HK-2 (cell line): ENCODE data around the gene ENTPD6.

Experiments used
- DNase-seq: peaks from one replicate; pipeline ENCODE4 v3.0.0-alpha.2; 2018; ENCODE audit not compliant: unreplicated experiment

Gene ENTPD6

DNA sequence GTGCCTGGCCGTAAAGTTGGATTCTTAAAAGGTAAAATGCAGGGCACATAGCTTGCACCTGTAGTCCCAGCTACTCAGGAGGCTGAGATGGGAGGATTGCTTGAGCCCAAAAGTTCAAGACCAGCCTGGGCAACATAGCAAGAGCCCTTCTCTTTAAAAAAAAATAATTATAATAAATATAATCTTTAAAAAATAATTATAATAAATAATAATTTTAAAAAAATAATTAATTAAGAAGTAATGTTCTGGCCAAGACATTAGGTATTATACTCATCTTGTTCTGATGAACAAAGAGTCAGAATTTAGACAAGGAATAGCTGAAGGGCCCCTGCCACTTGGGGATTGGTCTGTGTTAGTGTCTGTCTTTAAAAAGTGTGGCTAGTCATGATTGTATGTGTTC lies 13.9 kb downstream of the ENTPD6 start:
- DNase-seq = no peak

GRCh38 chr20:25209911-25210310 lies 14.4 kb downstream of the ENTPD6 start:
- no peak for DNase-seq

- DNase-seq = no peak
These were observed 15.8 kb downstream of the ENTPD6 start for GRCh38 chr20:25211273-25211672.

DNA sequence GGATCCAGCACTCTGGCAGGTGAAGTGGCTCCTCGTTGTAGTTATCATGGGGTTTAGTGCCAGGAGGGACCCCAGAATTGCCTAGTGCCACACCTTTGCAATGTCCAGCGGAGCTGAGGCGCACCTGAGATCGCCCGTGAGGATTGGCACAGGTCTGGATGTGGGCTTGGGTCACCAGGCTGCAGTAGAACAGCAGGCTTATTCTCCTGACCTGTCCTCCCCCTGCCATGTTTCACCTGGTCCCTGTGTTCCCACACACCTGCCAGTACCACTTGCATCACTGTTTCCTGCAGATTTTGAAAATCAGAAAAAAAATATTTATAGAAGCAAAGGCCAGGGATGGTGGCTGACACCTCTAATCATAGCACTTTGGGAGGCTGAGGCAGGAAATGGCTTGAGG lies 16.7 kb downstream of the ENTPD6 start:
- DNase-seq = no peak

DNA sequence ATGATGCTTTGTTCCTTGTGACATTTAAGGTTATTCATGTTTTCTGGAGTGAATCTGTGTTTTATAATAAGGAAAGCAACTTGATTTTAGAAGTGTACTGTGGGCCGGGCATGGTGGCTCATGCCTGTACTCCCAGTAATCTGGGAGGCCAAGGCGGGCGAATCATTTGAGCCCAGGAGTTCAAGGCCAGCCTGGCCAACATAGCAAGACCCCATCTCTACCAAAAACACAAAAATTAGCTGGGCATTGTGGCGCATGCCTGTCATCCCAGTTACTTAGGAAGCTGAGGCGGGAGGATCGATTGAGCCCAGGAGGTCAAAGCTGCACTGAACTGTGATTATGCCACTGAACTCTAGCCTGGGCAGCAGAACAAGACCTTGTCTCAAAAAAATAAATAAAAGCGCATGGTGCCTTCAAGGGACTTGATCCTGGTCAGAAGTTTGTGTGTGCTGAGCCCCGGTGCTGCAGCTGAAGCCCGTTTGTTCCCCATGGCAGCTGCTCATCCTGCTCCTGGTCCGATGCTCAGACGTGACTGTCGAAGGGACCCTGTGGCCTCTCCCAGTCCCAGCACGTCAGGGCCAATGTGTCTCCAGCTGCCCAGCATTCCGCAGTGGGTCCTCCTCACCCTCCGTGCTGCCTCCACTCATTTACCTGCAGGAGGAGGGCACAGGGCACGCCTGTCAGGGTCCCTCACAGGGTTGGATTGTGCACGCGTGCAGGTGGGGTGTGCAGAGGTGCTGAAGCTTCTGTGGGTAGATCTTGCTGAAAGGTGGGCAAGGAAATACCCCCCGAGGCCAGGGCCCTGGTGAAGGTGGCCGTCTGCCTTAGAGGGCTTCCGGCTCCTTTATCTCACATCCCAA lies 18.3 kb downstream of the ENTPD6 start:
- no peak for DNase-seq

- DNase-seq = no peak
These were observed 18.9 kb downstream of the ENTPD6 start for GRCh38 chr20:25214426-25214790.

DNA sequence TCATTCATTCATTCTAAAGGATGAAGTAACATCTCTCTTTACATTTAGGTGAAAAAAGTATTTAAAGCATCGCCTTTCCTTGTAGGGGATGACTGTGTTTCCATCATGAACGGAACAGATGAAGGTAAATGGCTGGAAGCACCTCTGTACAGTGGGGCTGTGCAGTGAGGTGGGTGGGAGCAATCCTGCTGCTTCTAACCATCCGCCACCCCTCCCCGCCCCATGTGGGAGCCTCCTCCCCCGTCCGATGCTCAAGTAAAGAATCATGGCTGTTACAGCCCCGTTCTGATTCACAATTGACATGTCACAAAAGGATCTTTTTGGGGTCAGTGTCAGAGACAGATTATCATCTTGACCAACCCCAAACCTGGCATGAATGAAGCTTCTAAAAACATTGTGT lies 19.3 kb downstream of the ENTPD6 start:
- DNase-seq = no peak

- no peak for DNase-seq
These were observed 20.0 kb downstream of the ENTPD6 start for GRCh38 chr20:25215521-25215920.

GRCh38 chr20:25216199-25216945 lies 20.9 kb downstream of the ENTPD6 start:
- no peak for DNase-seq

DNA sequence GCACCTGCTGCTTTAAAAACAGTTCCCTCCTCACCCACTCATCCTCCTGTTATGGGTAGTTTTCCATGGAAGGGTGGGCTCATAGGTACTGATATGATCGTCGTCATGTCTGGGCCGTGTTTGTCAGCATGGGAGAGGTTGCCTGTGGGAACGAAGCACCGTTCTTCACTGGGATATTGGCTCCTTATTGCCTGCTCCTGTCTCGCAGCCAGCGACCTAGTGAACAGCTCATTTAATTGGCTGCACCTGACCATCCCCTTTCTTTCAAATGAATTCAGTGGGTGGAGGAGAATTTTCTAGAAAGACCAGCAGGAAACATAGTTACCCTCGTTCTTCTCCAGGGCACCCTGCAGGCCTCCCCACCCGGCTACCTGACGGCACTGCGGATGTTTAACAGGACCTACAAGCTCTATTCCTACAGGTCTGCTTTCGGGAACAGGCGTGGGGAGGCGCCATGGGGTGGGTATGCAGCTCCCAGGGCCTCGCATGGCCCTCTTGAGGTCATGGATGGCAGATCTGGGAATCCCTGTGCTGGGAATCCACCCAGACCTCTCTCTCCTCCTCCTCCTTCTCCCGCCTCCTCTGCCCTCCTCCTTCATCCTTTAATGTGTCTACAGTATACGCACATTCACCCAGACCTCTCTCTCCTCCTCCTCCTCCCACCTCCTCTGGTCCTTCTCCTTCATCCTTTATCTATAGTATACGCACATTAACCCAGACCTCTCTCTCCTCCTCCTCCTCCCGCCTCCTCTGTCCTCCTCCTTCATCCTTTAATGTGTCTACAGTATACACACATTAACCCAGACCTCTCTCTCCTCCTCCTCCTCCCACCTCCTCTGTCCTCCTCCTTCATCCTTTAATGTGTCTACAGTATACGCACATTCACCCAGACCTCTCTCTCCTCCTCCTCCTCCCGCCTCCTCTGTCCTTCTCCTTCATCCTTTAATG lies 21.9 kb downstream of the ENTPD6 start:
- DNase-seq = no peak

- DNase-seq = no peak
These were observed 22.6 kb downstream of the ENTPD6 start for GRCh38 chr20:25218109-25218486.

DNA sequence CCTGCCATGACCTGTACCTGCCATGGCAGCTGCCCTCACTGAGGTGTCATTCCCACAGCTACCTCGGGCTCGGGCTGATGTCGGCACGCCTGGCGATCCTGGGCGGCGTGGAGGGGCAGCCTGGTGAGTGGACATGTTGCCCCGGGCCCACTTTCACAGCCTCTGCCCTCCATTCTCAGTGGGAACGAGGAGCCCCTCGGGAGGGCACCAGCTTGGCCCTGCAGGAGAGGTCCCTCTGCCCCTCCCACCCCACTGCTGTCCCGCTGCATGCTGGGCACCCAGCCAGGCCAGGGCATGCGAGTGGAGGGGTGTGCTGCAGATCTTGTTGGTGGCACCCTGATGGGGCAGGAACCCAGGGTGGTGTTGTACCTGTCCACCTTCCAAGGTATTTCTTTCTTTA lies 23.0 kb downstream of the ENTPD6 start:
- DNase-seq = no peak

DNA sequence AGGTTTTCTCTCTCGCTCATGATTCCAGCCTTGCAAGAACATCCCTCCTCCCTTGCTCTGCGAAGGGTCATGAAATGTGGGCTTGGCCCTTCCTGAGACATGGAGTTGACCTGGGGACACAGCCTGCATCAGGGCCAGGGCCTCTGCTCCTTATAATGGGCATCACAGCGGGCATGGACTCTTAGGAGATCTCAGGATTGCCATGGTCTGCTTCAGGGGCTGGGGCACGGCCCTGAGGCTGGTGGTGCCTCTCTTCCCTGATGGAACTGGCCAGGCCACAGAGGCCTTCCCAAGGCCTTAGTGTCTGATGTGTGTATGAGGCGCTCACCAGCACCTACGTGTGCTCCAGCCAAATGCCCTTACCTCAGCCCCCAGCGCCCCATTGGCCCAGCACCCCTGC lies 23.9 kb downstream of the ENTPD6 start:
- DNase-seq = no peak

DNA sequence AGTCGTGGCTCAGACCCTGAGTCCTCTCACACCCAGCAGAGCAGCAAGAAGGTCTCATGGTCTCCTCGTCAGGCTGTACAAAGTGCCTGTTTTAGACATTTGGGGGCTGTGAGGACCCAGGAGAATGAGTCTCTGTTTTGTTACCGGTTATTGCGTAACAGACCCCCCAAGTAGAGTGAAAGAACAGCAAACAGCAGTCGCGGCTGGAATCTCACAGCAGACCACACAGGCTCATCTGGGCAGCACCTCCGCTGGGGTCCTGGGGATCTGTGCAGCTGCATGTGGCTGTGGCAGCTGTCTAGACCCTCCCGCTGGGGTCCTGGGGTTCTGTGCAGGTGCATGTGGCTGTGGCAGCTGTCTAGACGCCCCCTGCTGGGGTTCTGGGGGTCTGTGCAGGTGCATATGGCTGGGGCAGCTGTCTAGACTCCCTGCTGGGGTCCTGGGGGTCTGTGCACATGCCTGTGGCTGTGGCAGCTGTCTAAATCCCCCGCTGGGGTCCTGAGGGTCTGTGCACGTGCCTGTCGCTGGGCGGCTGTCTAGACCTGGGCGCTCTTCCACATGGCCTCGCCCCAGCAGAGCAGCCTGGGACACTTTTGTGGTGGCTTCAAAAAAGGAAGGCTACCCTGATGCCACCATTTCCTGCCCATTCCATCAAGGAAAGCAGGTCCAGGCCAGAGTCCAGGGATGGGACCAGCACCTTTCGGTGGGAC lies 24.7 kb downstream of the ENTPD6 start:
- DNase-seq = no peak

DNA sequence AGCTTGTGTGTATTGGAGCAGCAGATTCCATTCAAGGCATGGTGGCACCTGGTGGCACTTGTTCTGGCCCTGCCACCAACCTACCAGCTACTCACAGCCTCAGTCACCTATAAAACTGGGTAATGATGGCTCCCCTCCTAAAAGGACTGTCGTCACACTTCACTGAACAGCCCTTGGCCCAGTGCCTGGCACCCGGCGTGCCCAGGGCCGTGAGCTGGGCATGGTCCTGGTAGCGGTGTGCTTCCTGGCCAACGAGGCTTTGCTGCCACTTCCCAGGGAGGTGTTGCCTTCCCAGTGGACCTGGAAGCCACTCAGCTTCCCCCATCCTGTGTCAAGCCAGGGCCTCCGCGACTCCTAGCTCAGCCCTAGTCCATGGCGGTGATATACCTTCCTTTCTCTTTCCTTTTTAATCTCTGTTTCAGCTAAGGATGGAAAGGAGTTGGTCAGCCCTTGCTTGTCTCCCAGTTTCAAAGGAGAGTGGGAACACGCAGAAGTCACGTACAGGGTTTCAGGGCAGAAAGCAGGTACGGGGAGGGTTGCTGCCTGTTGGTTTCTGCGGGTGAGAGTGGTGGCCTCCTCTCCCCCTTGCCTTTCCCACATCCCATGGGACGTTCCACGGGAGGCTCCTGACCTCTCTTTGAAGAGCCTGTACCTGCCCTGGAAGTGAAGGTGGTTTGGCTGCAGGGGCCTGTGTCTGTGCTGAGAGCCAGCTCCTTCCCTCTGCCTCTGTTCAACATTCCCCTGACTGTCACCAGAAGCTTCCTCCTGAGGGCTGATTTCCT lies 25.5 kb downstream of the ENTPD6 start:
- DNase-seq = peak; percentile 38

- DNase-seq = no peak
These were observed 26.3 kb downstream of the ENTPD6 start for GRCh38 chr20:25221592-25222460.

GRCh38 chr20:25222461-25223178 lies 27.1 kb downstream of the ENTPD6 start:
- no peak for DNase-seq

GRCh38 chr20:25223179-25223661 lies 27.7 kb downstream of the ENTPD6 start:
- peak; percentile 95 for DNase-seq
